Stimulated activated CD4-positive, alpha-beta T cell treated with anti-CD3 and anti-CD28 coated beads, Interleukin-2, amount 100 ng/mL, for 4 hours (primary cell): ENCODE results near the gene DACH2.

Experiments used
- DNase-seq: peaks from one replicate; pipeline ENCODE4 v3.0.0-alpha.2; 2020; ENCODE audit warnings: low read depth

Gene DACH2

GRCh38 chrX:86806786-86807185 is 658.5 kb downstream of the DACH2 start:
- no peak for DNase-seq

GRCh38 chrX:86809651-86810050 is 661.4 kb downstream of the DACH2 start:
- no peak for DNase-seq

- no peak for DNase-seq
Observed at GRCh38 chrX:86829786-86830185, 681.5 kb downstream of the DACH2 start.

GRCh38 chrX:86830685-86831084 is 682.4 kb downstream of the DACH2 start:
- DNase-seq = no peak

- DNase-seq = no peak
Observed at GRCh38 chrX:86845101-86845500, 696.9 kb downstream of the DACH2 start.
